H1 (cell line): Measurements from ENCODE around the gene RPP30. TPM values are rescaled to one million over a fixed set of nuclear protein-coding genes. Genes with fewer than 3 reads are reported as not detected.

Experiments
- CTCF ChIA-PET: fragments of 300-600 bp; sonication (Branson Sonifier 250); formaldehyde crosslinking; loops from one replicate; lab custom pipeline; 2021; ENCODE audit not compliant: partially characterized antibody; lab: Charles Lee
- POLR2A ChIA-PET: fragments of 300-600 bp; sonication (Branson Sonifier 250); formaldehyde crosslinking; loops from one replicate; lab custom pipeline; 2021; ENCODE audit warnings: inconsistent platforms; ENCODE audit not compliant: partially characterized antibody; lab: Charles Lee
- DNase-seq, 2 experiments: peaks; one replicate each; pipeline versions ENCODE4 v3.0.0 to v3.0.0-alpha.2; 2010 to 2022; ENCODE audit warnings: low spot score in 2 of 2, low read depth in 1 of 2, mixed read lengths in 1 of 2
- FAIRE-seq: peaks from 2 replicates; lab custom pipeline; 2011; peaks lifted over from hg19 to GRCh38; lab: Jason Lieb, UNC
- H2AFZ ChIP-seq: 2 replicates; pipeline ENCODE4 v1.8.1; 2012; ENCODE audit warnings: low read length, inconsistent platforms
- H2AK5ac ChIP-seq: 2 replicates; pipeline ENCODE4 v1.6.1; 2013; ENCODE audit warnings: low read depth, low read length
- H2BK120ac ChIP-seq: replicated peaks from 2 replicates; pipeline ENCODE3; 2013; ENCODE audit warnings: low read depth, low read length, inconsistent platforms
- H2BK12ac ChIP-seq: 2 replicates; pipeline ENCODE4 v1.6.1; 2013; ENCODE audit warnings: low read depth, low read length
- H2BK15ac ChIP-seq: 2 replicates; pipeline ENCODE4 v1.6.1; 2013; ENCODE audit warnings: low read length
- H2BK20ac ChIP-seq: 2 replicates; pipeline ENCODE4 v1.6.1; 2013; ENCODE audit warnings: low read length
- H2BK5ac ChIP-seq: 2 replicates; pipeline ENCODE4 v1.6.1; 2013; ENCODE audit warnings: low read depth, low read length
- H3K14ac ChIP-seq: 2 replicates; pipeline ENCODE4 v1.6.1; 2013; ENCODE audit warnings: inconsistent platforms; ENCODE audit not compliant: insufficient read length
- H3K18ac ChIP-seq: 2 replicates; pipeline ENCODE4 v1.6.1; 2013; ENCODE audit warnings: low read length; ENCODE audit errors: extremely low read depth
- H3K23ac ChIP-seq: 2 replicates; pipeline ENCODE4 v1.6.1; 2013; ENCODE audit warnings: inconsistent platforms; ENCODE audit not compliant: insufficient read length
- H3K23me2 ChIP-seq: 2 replicates; pipeline ENCODE4 v1.6.1; 2013; ENCODE audit warnings: low read depth, low read length
- H3K27ac ChIP-seq: 2 replicates; pipeline ENCODE4 v1.6.1; 2011; ENCODE audit warnings: low read depth, low read length, inconsistent platforms
- H3K27me3 ChIP-seq, 4 experiments: replicated peaks in 1 of 4; 1 replicate in 1 of 4; 2 replicates in 3 of 4; pipeline versions ENCODE4 v1.6.1 to v1.8.1; 2011 to 2013; ENCODE audit warnings: low read length in 3 of 4, mild to moderate bottlenecking in 3 of 4, inconsistent platforms in 2 of 4, mixed read lengths in 2 of 4, moderate library complexity in 1 of 4; ENCODE audit not compliant: control insufficient read depth in 3 of 4, insufficient read depth in 3 of 4; ENCODE audit errors: extremely low read depth in 1 of 4
- H3K36me3 ChIP-seq, 4 experiments: 2 replicates each; pipeline versions ENCODE4 v1.6.1 to v1.8.1; 2011 to 2013; ENCODE audit warnings: mild to moderate bottlenecking in 4 of 4, low read length in 3 of 4, moderate library complexity in 2 of 4, control low read depth in 1 of 4, inconsistent platforms in 1 of 4; ENCODE audit not compliant: insufficient read depth in 4 of 4, control insufficient read depth in 2 of 4
- H3K4ac ChIP-seq: replicated peaks from 2 replicates; pipeline ENCODE3; 2013; ENCODE audit warnings: low read length, low read depth, mixed read lengths, inconsistent platforms; ENCODE audit not compliant: insufficient read length
- H3K4me1 ChIP-seq, 4 experiments: replicated peaks in 1 of 4; 1 replicate in 1 of 4; 2 replicates in 3 of 4; pipeline versions ENCODE4 v1.6.1 to v1.8.1; 2011 to 2013; ENCODE audit warnings: low read length in 3 of 4, inconsistent platforms in 2 of 4, mixed read lengths in 1 of 4; ENCODE audit not compliant: insufficient read depth in 4 of 4, control insufficient read depth in 3 of 4
- H3K4me2 ChIP-seq, 2 experiments: 2 replicates each; pipeline versions ENCODE4 v1.6.1 to v1.8.1; 2011 to 2013; ENCODE audit warnings: low read depth in 2 of 2, low read length in 2 of 2, control low read depth in 1 of 2, inconsistent platforms in 1 of 2, mild to moderate bottlenecking in 1 of 2; ENCODE audit not compliant: insufficient read depth in 1 of 2
- H3K4me3 ChIP-seq, 4 experiments: fragments of 200-600, 300-600 bp in 1 of 4; sonication (generic), shearing (Covaris generic), sonication (Bioruptor Twin) in 1 of 4; 2 replicates each; pipeline versions ENCODE4 v1.5.1 to v1.8.1; 2011 to 2016; ENCODE audit warnings: low read length in 4 of 4, low read depth in 3 of 4, control low read depth in 2 of 4, inconsistent platforms in 2 of 4, mild to moderate bottlenecking in 2 of 4, mixed read lengths in 1 of 4, moderate library complexity in 1 of 4; ENCODE audit not compliant: insufficient read depth in 2 of 4; ENCODE audit errors: extremely low read depth in 1 of 4
- H3K56ac ChIP-seq: replicated peaks from 2 replicates; pipeline ENCODE3; 2013; ENCODE audit warnings: low read depth, mild to moderate bottlenecking, mixed read lengths, low read length, inconsistent platforms; ENCODE audit not compliant: insufficient read length
- H3K79me1 ChIP-seq: 2 replicates; pipeline ENCODE4 v1.6.1; 2013; ENCODE audit warnings: low read depth, low read length, control low read depth
- H3K79me2 ChIP-seq, 2 experiments: 2 replicates each; pipeline versions ENCODE4 v1.6.1 to v1.8.1; 2012 to 2013; ENCODE audit warnings: low read length in 2 of 2, mild to moderate bottlenecking in 2 of 2, inconsistent platforms in 1 of 2; ENCODE audit not compliant: insufficient read depth in 2 of 2, control insufficient read depth in 1 of 2
- H3K9ac ChIP-seq, 4 experiments: replicated peaks in 1 of 4; 1 replicate in 1 of 4; 2 replicates in 3 of 4; pipeline versions ENCODE4 v1.6.1 to v1.8.1; 2011 to 2013; ENCODE audit warnings: low read depth in 3 of 4, low read length in 3 of 4, control low read depth in 2 of 4, mild to moderate bottlenecking in 2 of 4, moderate library complexity in 2 of 4, inconsistent platforms in 1 of 4; ENCODE audit errors: extremely low read depth in 1 of 4
- H3K9me3 ChIP-seq, 2 experiments: 2 replicates each; pipeline versions ENCODE4 v1.6.1 to v1.8.1; 2012 to 2013; ENCODE audit warnings: mild to moderate bottlenecking in 2 of 2, moderate library complexity in 2 of 2, control low read depth in 1 of 2, inconsistent platforms in 1 of 2, low read depth in 1 of 2, low read length in 1 of 2, mixed read lengths in 1 of 2; ENCODE audit not compliant: insufficient read depth in 2 of 2
- H4K20me1 ChIP-seq, 2 experiments: replicated peaks in 1 of 2; 2 replicates each; pipeline versions ENCODE3 to v1.8.1; 2011 to 2013; ENCODE audit warnings: inconsistent platforms in 2 of 2, low read length in 2 of 2, mild to moderate bottlenecking in 1 of 2; ENCODE audit not compliant: insufficient read depth in 2 of 2, control insufficient read depth in 1 of 2
- H4K5ac ChIP-seq: 2 replicates; pipeline ENCODE4 v1.6.1; 2013; ENCODE audit warnings: low read length, low read depth, mixed read lengths, inconsistent platforms; ENCODE audit not compliant: insufficient read length
- H4K8ac ChIP-seq: 2 replicates; pipeline ENCODE4 v1.8.0; 2013; ENCODE audit warnings: mild to moderate bottlenecking, moderate library complexity, low read length, inconsistent platforms; ENCODE audit not compliant: insufficient read depth; ENCODE audit errors: extremely low read depth
- H4K91ac ChIP-seq: replicated peaks from 2 replicates; pipeline ENCODE3; 2013; ENCODE audit warnings: low read length, mixed read lengths, inconsistent platforms; ENCODE audit not compliant: insufficient read length
- ASH2L ChIP-seq: fragments of 200-600, 300-600 bp; sonication (generic); IDR thresholded peaks from one replicate; pipeline ENCODE4 v1.7.1; 2017; ENCODE audit warnings: low read length
- EZH2 ChIP-seq: fragments of 200-600 bp; sonication (generic); IDR thresholded peaks from 2 replicates; pipeline ENCODE4 v1.7.1; 2012; ENCODE audit warnings: low read depth, mild to moderate bottlenecking, moderate library complexity, low read length, inconsistent platforms; ENCODE audit not compliant: severe bottlenecking
- MAFK ChIP-seq: IDR thresholded peaks from 2 replicates; pipeline ENCODE4 v1.6.1; 2012; ENCODE audit warnings: low read depth, mild to moderate bottlenecking, improper control_type of control experiment, low read length
- SUZ12 ChIP-seq: fragments of 200-600 bp; sonication (generic); IDR thresholded peaks from 2 replicates; pipeline ENCODE4 v1.6.1; 2012; ENCODE audit warnings: mild to moderate bottlenecking, inconsistent platforms, low read length, moderate library complexity, mixed read lengths
- WGBS, 2 experiments: shearing (Covaris generic) in 1 of 2; methylation state at CpG; one replicate each; pipeline versions ENCODE4 v1.1.6 to v1.1.7; 2013 to 2015; ENCODE audit warnings: low lambda C conversion rate in 2 of 2, mixed read lengths in 2 of 2, inconsistent platforms in 1 of 2, low coverage in 1 of 2, missing lambda C conversion rate in 1 of 2; ENCODE audit not compliant: insufficient replicate concordance in 2 of 2, insufficient coverage in 1 of 2, insufficient read length in 1 of 2; ENCODE audit errors: extremely low coverage in 1 of 2, missing lambda C conversion rate in 1 of 2; 5-methylcytosine and 5-hydroxymethylcytosine counted together
- polyA plus RNA-seq, 7 experiments: library from polyadenylated mRNA; depleted of rRNA in 3 of 7; stranded (reverse) in 5 of 7; unstranded in 2 of 7; fragments of >200 nt in 5 of 7; fragments of 200-250 nt in 2 of 7; gene quantifications; 1 replicate in 5 of 7; 2 replicates in 1 of 7; 4 replicates in 1 of 7; pipeline versions ENCODE4 v1.2.1 to v1.2.3, GENCODE V29; 2011 to 2013; ENCODE audit warnings: missing spikeins in 2 of 7, mixed read lengths in 2 of 7
- total RNA-seq: library from RNA; stranded (reverse); fragmentation: NEBNext Ultra II Directional; extraction: Animal tissue kit (Norgen Biotek cat#: 25700); gene quantifications from 2 replicates; pipeline ENCODE4 v1.2.1, GENCODE V29; 2021

The RPP30 gene
- total and polyA plus RNA-seq, 2 of the 8 experiments (the other 6 are each of a cell fraction or from before 2014, with no cell fraction given), result 38.9 to 79.7 TPM

DNA sequence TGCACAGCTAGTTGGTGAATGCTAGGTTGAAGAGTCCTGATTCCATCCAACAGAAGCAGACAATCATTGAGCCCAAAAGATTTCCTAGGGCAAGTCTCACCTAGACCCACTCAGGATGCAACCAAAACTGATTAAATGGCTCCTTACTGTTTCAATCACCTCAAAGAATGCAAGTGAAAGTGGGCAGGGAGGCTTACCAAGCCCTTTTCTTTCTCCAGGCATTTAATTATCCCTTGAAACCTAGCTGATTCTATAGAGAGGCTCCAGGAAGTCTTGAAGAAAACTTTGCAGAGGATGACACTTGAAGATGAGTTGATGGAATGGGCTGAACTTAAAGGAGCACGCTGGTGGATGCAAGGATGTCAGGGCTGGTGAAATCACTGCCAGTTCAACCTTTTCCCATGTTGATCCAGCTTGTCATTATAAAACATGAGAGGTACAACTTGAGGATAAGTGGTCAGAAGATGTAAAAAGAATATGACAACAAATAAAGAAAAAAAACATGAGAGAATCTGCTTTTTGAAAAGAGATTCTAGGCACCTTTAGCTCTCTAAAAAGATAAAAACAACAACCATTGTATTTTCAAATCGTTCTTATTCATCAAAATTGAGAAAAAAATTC lies 51.4 kb downstream of the RPP30 start:
- Histone ChIP-seq H2BK120ac (no peak overlapping the region), H3K9me3 (no peaks in the 10 kb centered on the region), H2BK20ac (no peak overlapping the region), H3K79me2 (no peaks in the 10 kb centered on the region), H3K4me1 (peaks cover 0 to 3% (median 2%) of the 10 kb centered on the region in 4 experiments; a peak in 3 of 7 replicates), H2AK5ac (no peak overlapping the region), H3K23ac (no peak overlapping the region), H3K4me3 (no peak overlapping the region), H3K4me2 (no peak overlapping the region), H3K4ac (no peak overlapping the region), H4K5ac (no peak overlapping the region), H2BK15ac (no peak overlapping the region), H3K14ac (no peak overlapping the region), H3K79me1 (no peaks in the 10 kb centered on the region), H4K91ac (no peak overlapping the region), H3K27me3 (peaks cover 90 to 98% (median 97%) of the 10 kb centered on the region in 4 experiments), H3K27ac (no peak overlapping the region), H2AFZ (no peak overlapping the region), H3K56ac (no peak overlapping the region), H4K20me1 (peaks cover 21 to 22% of the 10 kb centered on the region in 2 experiments), H3K18ac (no peak overlapping the region), H4K8ac (no peak overlapping the region), H3K9ac (no peak overlapping the region), H3K23me2 (no peaks in the 10 kb centered on the region; the same call in 1 of the 2 replicates), H2BK5ac (no peak overlapping the region), H3K36me3 (no peaks in the 10 kb centered on the region; a peak in 2 of 8 replicates), H2BK12ac (no peak overlapping the region)
- ChIA-PET POLR2A (interaction anchor here (0.6 kb wide), 1 partner anchor 12 kb away, joined by 3 read pairs; no protein-coding TSS in a partner anchor), CTCF (interaction anchor here (1.1 to 5.4 kb wide), 2 partner anchors 11 to 83 kb away, joined by 6 to 37 read pairs; no protein-coding TSS in a partner anchor)
- FAIRE-seq, result no peak
- DNase-seq, result no peak
- WGBS, 2 experiments, result 57% methylated on average over 2 of the region's 2 CpGs; no CpG with 5 or more reads in 1 of the 2 experiments
- TF ChIP-seq EZH2 (peak; percentile 63), ASH2L (no peak), MAFK (no peak), SUZ12 (peak; percentile 54; the same call in 1 of the 2 replicates)
